MG63 (cell line): Measurements from ENCODE around the gene PAPOLA. TPM values are rescaled to one million over a fixed set of nuclear protein-coding genes. Genes with fewer than 3 reads are reported as not detected.

Experiments
- total RNA-seq: library from RNA; depleted of rRNA; stranded (reverse); fragments of >200 nt; shearing (Covaris generic); gene quantifications from 2 replicates; pipeline ENCODE4 v1.2.3, GENCODE V29; 2014; ENCODE audit warnings: low replicate concordance; rRNA removed

The PAPOLA gene
- total RNA-seq, 1 experiment from 2014 or later: 87.4 TPM

Other genes starting within 250 kb of the PAPOLA start
- 30.5 and 40.5 TPM in 2 replicates for gene BDKRB1, start 246.2 kb upstream of the PAPOLA start, total RNA-seq
- 3.1 and 8.0 TPM in 2 replicates for gene ATG2B, start 139.0 kb upstream of the PAPOLA start, total RNA-seq
- 23.1 and 26.2 TPM in 2 replicates for gene GSKIP, start 138.9 kb upstream of the PAPOLA start, total RNA-seq
- 1.5 TPM in 1 of 2 replicates, not detected in the other for gene AK7, start 110.3 kb upstream of the PAPOLA start, total RNA-seq